Caco-2 (cell line): ENCODE measurements around the gene CAMK1D. TPM values are rescaled to one million over a fixed set of nuclear protein-coding genes. Genes with fewer than 3 reads are reported as not detected.

ENCODE experiments used
- BruUV-seq: library from RNA; stranded (reverse); fragments of 400-500 nt; replicated peaks from 2 replicates; lab custom pipeline; 2021; lab: Mats Ljungman, UMichigan
- CTCF ChIA-PET: fragments of 300-600 bp; sonication (Branson Sonifier 250); formaldehyde crosslinking; loops from one replicate; lab custom pipeline; 2022; ENCODE audit warnings: antibody characterized with exemption; lab: Charles Lee
- POLR2A ChIA-PET: fragments of 300-600 bp; sonication (Branson Sonifier 250); formaldehyde crosslinking; loops from one replicate; lab custom pipeline; 2022; ENCODE audit warnings: antibody characterized with exemption; lab: Charles Lee
- DNase-seq, 2 experiments: peaks; one replicate each; pipeline versions ENCODE4 v3.0.0 to v3.0.0-alpha.2; 2020 to 2022
- H3K27me3 ChIP-seq: replicated peaks from 2 replicates; pipeline ENCODE4 v1.6.0; 2011; ENCODE audit warnings: low read length; ENCODE audit not compliant: control insufficient read depth, insufficient read depth
- H3K36me3 ChIP-seq: 2 replicates; pipeline ENCODE4 v1.5.1; 2011; ENCODE audit warnings: low read length; ENCODE audit not compliant: control insufficient read depth, insufficient read depth
- H3K4me1 ChIP-seq: fragments of 250-450 bp; sonication (Bioruptor Pico); 2 replicates; pipeline ENCODE4 v1.5.1; 2020; ENCODE audit warnings: mild to moderate bottlenecking
- H3K4me3 ChIP-seq: 2 replicates; pipeline ENCODE4 v1.5.1; 2011; ENCODE audit warnings: low read depth, mild to moderate bottlenecking, control low read depth, low read length
- H3K9me3 ChIP-seq: fragments of 250-450 bp; sonication (Bioruptor Pico); 2 replicates; pipeline ENCODE4 v1.5.1; 2020; ENCODE audit warnings: mild to moderate bottlenecking, moderate library complexity
- H3K27ac Mint-ChIP-seq: one replicate; pipeline ENCODE4 v1.8.0; 2022; ENCODE audit warnings: mixed read lengths; ENCODE audit not compliant: unreplicated experiment
- H3K27me3 Mint-ChIP-seq: one replicate; pipeline ENCODE4 v1.8.0; 2022; ENCODE audit warnings: mixed read lengths; ENCODE audit not compliant: insufficient read depth, unreplicated experiment
- H3K36me3 Mint-ChIP-seq: one replicate; pipeline ENCODE4 v1.8.0; 2022; ENCODE audit warnings: mild to moderate bottlenecking, mixed read lengths; ENCODE audit not compliant: insufficient read depth, unreplicated experiment
- H3K4me1 Mint-ChIP-seq: one replicate; pipeline ENCODE4 v1.8.0; 2022; ENCODE audit warnings: low read depth, mixed read lengths; ENCODE audit not compliant: unreplicated experiment
- H3K4me3 Mint-ChIP-seq: one replicate; pipeline ENCODE4 v1.8.0; 2022; ENCODE audit warnings: mild to moderate bottlenecking, moderate library complexity, mixed read lengths; ENCODE audit not compliant: unreplicated experiment
- H3K9me3 Mint-ChIP-seq: one replicate; pipeline ENCODE4 v1.8.0; 2022; ENCODE audit warnings: mixed read lengths; ENCODE audit not compliant: unreplicated experiment
- CTCF ChIP-seq, 2 experiments: fragments of 200-600 bp in 1 of 2; IDR thresholded peaks; 1 replicate in 1 of 2; 2 replicates in 1 of 2; pipeline versions ENCODE4 v1.5.1 to v1.8.0; 2011 to 2022; ENCODE audit warnings: antibody characterized with exemption in 1 of 2, control low read depth in 1 of 2, inconsistent platforms in 1 of 2, low read depth in 1 of 2, low read length in 1 of 2, mild to moderate bottlenecking in 1 of 2, moderate library complexity in 1 of 2; ENCODE audit not compliant: insufficient read depth in 1 of 2, severe bottlenecking in 1 of 2, unreplicated experiment in 1 of 2
- intact Hi-C: fragments of 100-400 bp; cut with micrococcal nuclease; formaldehyde crosslinking; loops from one replicate; pipeline ENCODE4 v1.10.0; 2022; ENCODE audit not compliant: unreplicated experiment
- total RNA-seq: library from RNA; stranded (reverse); gene quantifications from 2 replicates; pipeline ENCODE4 v1.2.3, GENCODE V29; 2022

The CAMK1D gene
- total RNA-seq, 1 experiment from 2014 or later: 10.9 TPM

GRCh38 chr10:12869427-12869826 is 520.1 kb downstream of the CAMK1D start:
- CTCF ChIA-PET: no interaction called here
- TF ChIP-seq CTCF (IDR thresholded peaks at IDR 0.05; ENCODE audit: insufficient read depth in 1 of 2, low read depth in 1 of 2, low read length in 1 of 2, severe bottlenecking in 1 of 2, unreplicated experiment in 1 of 2): no peak
- no peaks in the 10 kb centered on the region for H3K4me1 Mint-ChIP-seq
- POLR2A ChIA-PET: no interaction called here
- H3K9me3 ChIP-seq: no peaks in the 10 kb centered on the region
- no TSS peak for BruUV-seq
- no peak overlapping the region for H3K4me3 ChIP-seq
- no peaks in the 10 kb centered on the region for H3K9me3 Mint-ChIP-seq
- H3K27ac Mint-ChIP-seq: no peak overlapping the region
- H3K4me1 ChIP-seq: no peaks in the 10 kb centered on the region
- DNase-seq: no peak
- no peak overlapping the region for H3K4me3 Mint-ChIP-seq
- H3K36me3 ChIP-seq: no peaks in the 10 kb centered on the region
- H3K36me3 Mint-ChIP-seq: no peaks in the 10 kb centered on the region
- peaks cover 2% of the 10 kb centered on the region for H3K27me3 Mint-ChIP-seq
- intact Hi-C loops: no loop called here
- H3K27me3 ChIP-seq: no peaks in the 10 kb centered on the region

GRCh38 chr10:12872577-12872976 is 523.2 kb downstream of the CAMK1D start:
- Histone ChIP-seq H3K4me3 (no peak overlapping the region), H3K9me3 (no peaks in the 10 kb centered on the region), H3K27me3 (no peaks in the 10 kb centered on the region), H3K4me1 (no peaks in the 10 kb centered on the region), H3K36me3 (no peaks in the 10 kb centered on the region)
- no TSS peak for BruUV-seq
- POLR2A ChIA-PET: no interaction called here
- no peaks in the 10 kb centered on the region for H3K36me3 Mint-ChIP-seq
- intact Hi-C loops: no loop called here
- no peak for DNase-seq
- no peak for TF ChIP-seq CTCF (IDR thresholded peaks at IDR 0.05; ENCODE audit: insufficient read depth in 1 of 2, low read depth in 1 of 2, low read length in 1 of 2, severe bottlenecking in 1 of 2, unreplicated experiment in 1 of 2)
- CTCF ChIA-PET: interaction anchor here (1.5 kb wide), 1 partner anchor 90 kb away, joined by 3 read pairs; no protein-coding TSS in a partner anchor
- H3K4me1 Mint-ChIP-seq: no peaks in the 10 kb centered on the region
- no peak overlapping the region for H3K4me3 Mint-ChIP-seq
- H3K27me3 Mint-ChIP-seq: peaks cover 2% of the 10 kb centered on the region
- no peaks in the 10 kb centered on the region for H3K9me3 Mint-ChIP-seq
- no peak overlapping the region for H3K27ac Mint-ChIP-seq

GRCh38 chr10:12873172-12873571 is 523.8 kb downstream of the CAMK1D start:
- no peak for DNase-seq
- H3K36me3 Mint-ChIP-seq: no peaks in the 10 kb centered on the region
- H3K4me1 ChIP-seq: no peaks in the 10 kb centered on the region
- POLR2A ChIA-PET: no interaction called here
- H3K36me3 ChIP-seq: no peaks in the 10 kb centered on the region
- no peak overlapping the region for H3K4me3 ChIP-seq
- no peak overlapping the region for H3K27ac Mint-ChIP-seq
- H3K27me3 ChIP-seq: no peaks in the 10 kb centered on the region
- H3K27me3 Mint-ChIP-seq: peaks cover 2% of the 10 kb centered on the region
- no peak overlapping the region for H3K4me3 Mint-ChIP-seq
- H3K9me3 ChIP-seq: no peaks in the 10 kb centered on the region
- intact Hi-C loops: no loop called here
- BruUV-seq: no TSS peak
- no peak for TF ChIP-seq CTCF (IDR thresholded peaks at IDR 0.05; ENCODE audit: insufficient read depth in 1 of 2, low read depth in 1 of 2, low read length in 1 of 2, severe bottlenecking in 1 of 2, unreplicated experiment in 1 of 2)
- H3K9me3 Mint-ChIP-seq: no peaks in the 10 kb centered on the region
- CTCF ChIA-PET: interaction anchor here (1.5 kb wide), 1 partner anchor 91 kb away, joined by 3 read pairs; no protein-coding TSS in a partner anchor
- H3K4me1 Mint-ChIP-seq: no peaks in the 10 kb centered on the region
